Motor neuron (in vitro differentiated cells): ENCODE measurements around the gene UTS2R. TPM values are rescaled to one million over a fixed set of nuclear protein-coding genes. Genes with fewer than 3 reads are reported as not detected.

Source experiments
- ATAC-seq, 8 experiments: fragments of 200-7000 bp; cut with Tn5 transposase; replicated peaks in 6 of 8; 2 replicates each; pipeline ENCODE4 v1.8.0; 2021; ENCODE audit warnings: mild to moderate bottlenecking in 8 of 8, moderate library complexity in 8 of 8
- H3K27ac ChIP-seq, 2 donors: fragments of 250-450 bp; sonication (Bioruptor Pico); 2 replicates each; pipeline ENCODE4 v1.9.0; 2021; ENCODE audit warnings: antibody characterized with exemption in 2 of 2, mild to moderate bottlenecking in 2 of 2, moderate library complexity in 1 of 2
- H3K4me1 ChIP-seq, 2 donors: fragments of 250-450 bp; sonication (Bioruptor Pico); replicated peaks in 1 of 2; 2 replicates each; pipeline ENCODE4 v1.6.1; 2021; ENCODE audit warnings: antibody characterized with exemption in 2 of 2, mild to moderate bottlenecking in 2 of 2, moderate library complexity in 1 of 2
- H3K4me3 ChIP-seq, 5 donors: fragments of 250-450 bp; sonication (Bioruptor Pico); 2 replicates each; pipeline ENCODE4 v1.9.0; 2021; ENCODE audit warnings: antibody characterized with exemption in 5 of 5, mild to moderate bottlenecking in 5 of 5, moderate library complexity in 4 of 5
- WGBS, 10 experiments: fragments of 450-650 bp; shearing (Covaris generic); methylation state at CpG; one replicate each; pipeline ENCODE4 v1.0.0; 2022; 5-methylcytosine and 5-hydroxymethylcytosine counted together
- in situ Hi-C, 9 experiments: fragments of 400-800 bp; cut with MboI; loops; one replicate each; pipeline ENCODE4 v1.15.0; 2021; ENCODE audit warnings: low sequenced_read_pairs in 9 of 9, low pct_unique_long_range_greater_than_20kb in 2 of 9; ENCODE audit not compliant: unreplicated experiment in 9 of 9
- total RNA-seq, 8 experiments: library from RNA; unstranded; fragments of 300-600 nt; gene quantifications; 2 replicates each; pipeline versions ENCODE4 v1.2.3 to v1.2.4, GENCODE V29; 2022

The UTS2R gene
- total RNA-seq = under 1 TPM in 3 of 8 experiments, not detected in 5; 0.11 to 0.43 (median 0.13) TPM

GRCh38 chr17:82371333-82372248, at the start of gene UTS2R:
Gene UTS2R, plus strand, starts transcription at chr17:82371765. Its CDS starts 2,560 bp downstream, at chr17:82374325.
- Histone ChIP-seq H3K4me3 (peak within 1 kb of the TSS; percentile 10 to 24 (median 21)), H3K27ac (peak within 1 kb of the TSS in 1 of 2 donors; percentile 21), H3K4me1 (peaks cover 16 to 19% of the 10 kb centered on the region in 2 donors)
- in situ Hi-C loops = no loop called here
- peak in 6 of 8 experiments; percentile 44 to 83 (median 54) for ATAC-seq
- no CpG with 5 or more reads among the region's 109 CpGs for WGBS, 10 experiments

GRCh38 chr17:82321947-82322466, 49.6 kb upstream of the UTS2R start:
- in situ Hi-C loops = no loop called here
- no peak overlapping the region for H3K4me3 ChIP-seq
- H3K27ac ChIP-seq = no peak overlapping the region
- H3K4me1 ChIP-seq = peaks cover 19 to 25% of the 10 kb centered on the region in 2 donors
- WGBS, 10 experiments = 64 to 75% (median 69%) methylated on average over 4 to 7 of the region's 21 CpGs; no CpG with 5 or more reads in 7 of the 10 experiments
- ATAC-seq = no peak

GRCh38 chr17:82322526-82323453, 48.8 kb upstream of the UTS2R start:
- 80 to 87% methylated on average over 3 of the region's 28 CpGs; no CpG with 5 or more reads in 8 of the 10 experiments for WGBS, 10 experiments
- in situ Hi-C loops = no loop called here
- ATAC-seq = no peak

GRCh38 chr17:82323514-82324234, 47.9 kb upstream of the UTS2R start:
- no peak overlapping the region for H3K27ac ChIP-seq
- peaks cover 32 to 35% of the 10 kb centered on the region in 2 donors for H3K4me1 ChIP-seq
- in situ Hi-C loops = no loop called here
- WGBS, 10 experiments = no CpG with 5 or more reads among the region's 21 CpGs
- no peak overlapping the region for H3K4me3 ChIP-seq
- ATAC-seq = no peak

More at GRCh38 chr17:82322526-82323453, 48.8 kb upstream of the UTS2R start:
- Histone ChIP-seq H3K4me1 (peaks cover 23 to 27% of the 10 kb centered on the region in 2 donors), H3K27ac (no peak overlapping the region), H3K4me3 (no peak overlapping the region)

GRCh38 chr17:82324566-82325285, 46.8 kb upstream of the UTS2R start:
- Histone ChIP-seq H3K4me3 (no peak overlapping the region), H3K27ac (no peak overlapping the region), H3K4me1 (peaks cover 40 to 44% of the 10 kb centered on the region in 2 donors)
- ATAC-seq = peak in 3 of 8 experiments; percentile 8 to 18 (median 13)
- WGBS, 10 experiments = 74% methylated on average over 3 of the region's 25 CpGs; no CpG with 5 or more reads in 9 of the 10 experiments
- in situ Hi-C loops = no loop called here

GRCh38 chr17:82325286-82326180, 46.0 kb upstream of the UTS2R start:
- H3K4me1 ChIP-seq = peaks cover 48 to 52% of the 10 kb centered on the region in 2 donors
- in situ Hi-C loops = no loop called here
- H3K4me3 ChIP-seq = no peak overlapping the region
- ATAC-seq = no peak
- 80 to 100% (median 86%) methylated on average over 1 to 8 of the region's 30 CpGs; no CpG with 5 or more reads in 5 of the 10 experiments for WGBS, 10 experiments
- H3K27ac ChIP-seq = peak overlapping the region in 1 of 2 donors; percentile 21

- peak in 5 of 8 experiments; percentile 7 to 41 (median 27) for ATAC-seq
- in situ Hi-C loops = no loop called here
- H3K27ac ChIP-seq = no peak overlapping the region
- 0 to 100% (median 20%) methylated on average over 1 to 3 of the region's 15 CpGs; no CpG with 5 or more reads in 6 of the 10 experiments for WGBS, 10 experiments
- no peak overlapping the region for H3K4me3 ChIP-seq
- peaks cover 50 to 52% of the 10 kb centered on the region in 2 donors for H3K4me1 ChIP-seq
Observed at GRCh38 chr17:82327289-82327688, 44.3 kb upstream of the UTS2R start.

- Histone ChIP-seq H3K4me1 (peaks cover 54 to 57% of the 10 kb centered on the region in 2 donors), H3K27ac (no peak overlapping the region), H3K4me3 (no peak overlapping the region)
- no peak for ATAC-seq
- in situ Hi-C loops = no loop called here
- WGBS, 10 experiments = no CpG with 5 or more reads among the region's 16 CpGs
Observed at GRCh38 chr17:82327757-82328140, 43.8 kb upstream of the UTS2R start.

- peak in 5 of 8 experiments; percentile 17 to 54 (median 42) for ATAC-seq
- in situ Hi-C loops = no loop called here
- WGBS, 10 experiments = 53 to 86% (median 75%) methylated on average over 4 to 13 of the region's 28 CpGs; no CpG with 5 or more reads in 4 of the 10 experiments
Observed at GRCh38 chr17:82328141-82328993, 43.2 kb upstream of the UTS2R start.

GRCh38 chr17:82328994-82329507, 42.5 kb upstream of the UTS2R start:
- peak in 4 of 8 experiments; percentile 2 to 42 (median 21) for ATAC-seq
- in situ Hi-C loops = no loop called here
- Histone ChIP-seq H3K4me1 (peaks cover 65 to 70% of the 10 kb centered on the region in 2 donors), H3K27ac (no peak overlapping the region), H3K4me3 (no peak overlapping the region)
- WGBS, 10 experiments = 65 to 95% (median 80%) methylated on average over 1 to 4 of the region's 15 CpGs; no CpG with 5 or more reads in 7 of the 10 experiments

More at GRCh38 chr17:82328141-82328993, 43.2 kb upstream of the UTS2R start:
- H3K27ac ChIP-seq = peak overlapping the region in 1 of 2 donors; percentile 23
- peaks cover 60 to 63% of the 10 kb centered on the region in 2 donors for H3K4me1 ChIP-seq
- H3K4me3 ChIP-seq = no peak overlapping the region
